ENCODE measurements around the gene CTU2. TPM values are rescaled to one million over a fixed set of nuclear protein-coding genes. Genes with fewer than 3 reads are reported as not detected.

The CTU2 gene
- total RNA-seq, 1 experiment from 2014 or later, result 52.4 TPM

DNA sequence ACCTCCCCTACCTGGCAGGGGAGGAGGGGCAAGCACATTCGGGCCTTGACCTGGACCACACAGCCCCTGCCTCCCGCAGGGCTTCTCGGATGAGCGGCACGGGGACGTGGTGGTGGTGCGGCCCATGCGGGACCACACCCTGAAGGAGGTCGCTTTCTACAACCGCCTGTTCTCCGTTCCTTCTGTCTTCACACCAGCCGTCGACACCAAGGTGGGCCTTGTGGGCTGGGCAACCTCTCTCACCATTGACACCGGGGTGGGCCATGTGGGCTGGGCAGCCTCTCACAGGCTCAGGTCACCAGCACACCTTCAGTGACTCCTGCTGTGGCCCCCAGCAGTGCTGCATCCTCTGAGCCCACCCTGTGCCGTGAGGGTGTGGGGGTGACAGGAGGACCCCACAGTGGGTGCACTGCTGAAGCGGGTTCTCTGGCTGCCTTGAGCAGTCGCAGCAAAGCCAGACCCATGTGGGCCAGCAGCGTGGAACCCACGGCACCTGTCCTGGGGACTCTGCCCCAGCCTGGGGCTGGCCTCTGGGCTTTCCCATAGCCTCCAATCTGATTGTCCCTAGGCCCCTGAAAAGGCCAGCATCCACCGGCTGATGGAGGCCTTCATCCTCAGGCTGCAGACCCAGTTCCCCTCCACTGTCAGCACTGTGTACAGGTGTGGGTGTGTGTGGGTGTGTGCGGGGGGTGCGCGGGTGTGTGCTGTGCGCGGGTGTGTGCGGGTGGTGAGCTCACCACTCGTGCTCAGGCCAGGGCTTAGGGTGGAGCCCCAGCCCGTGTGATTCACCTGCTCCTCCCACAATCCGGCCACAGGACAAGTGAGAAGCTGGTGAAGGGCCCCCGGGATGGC is 7.5 kb downstream of the CTU2 start (continued):
- TF ChIP-seq, protein P1, sequence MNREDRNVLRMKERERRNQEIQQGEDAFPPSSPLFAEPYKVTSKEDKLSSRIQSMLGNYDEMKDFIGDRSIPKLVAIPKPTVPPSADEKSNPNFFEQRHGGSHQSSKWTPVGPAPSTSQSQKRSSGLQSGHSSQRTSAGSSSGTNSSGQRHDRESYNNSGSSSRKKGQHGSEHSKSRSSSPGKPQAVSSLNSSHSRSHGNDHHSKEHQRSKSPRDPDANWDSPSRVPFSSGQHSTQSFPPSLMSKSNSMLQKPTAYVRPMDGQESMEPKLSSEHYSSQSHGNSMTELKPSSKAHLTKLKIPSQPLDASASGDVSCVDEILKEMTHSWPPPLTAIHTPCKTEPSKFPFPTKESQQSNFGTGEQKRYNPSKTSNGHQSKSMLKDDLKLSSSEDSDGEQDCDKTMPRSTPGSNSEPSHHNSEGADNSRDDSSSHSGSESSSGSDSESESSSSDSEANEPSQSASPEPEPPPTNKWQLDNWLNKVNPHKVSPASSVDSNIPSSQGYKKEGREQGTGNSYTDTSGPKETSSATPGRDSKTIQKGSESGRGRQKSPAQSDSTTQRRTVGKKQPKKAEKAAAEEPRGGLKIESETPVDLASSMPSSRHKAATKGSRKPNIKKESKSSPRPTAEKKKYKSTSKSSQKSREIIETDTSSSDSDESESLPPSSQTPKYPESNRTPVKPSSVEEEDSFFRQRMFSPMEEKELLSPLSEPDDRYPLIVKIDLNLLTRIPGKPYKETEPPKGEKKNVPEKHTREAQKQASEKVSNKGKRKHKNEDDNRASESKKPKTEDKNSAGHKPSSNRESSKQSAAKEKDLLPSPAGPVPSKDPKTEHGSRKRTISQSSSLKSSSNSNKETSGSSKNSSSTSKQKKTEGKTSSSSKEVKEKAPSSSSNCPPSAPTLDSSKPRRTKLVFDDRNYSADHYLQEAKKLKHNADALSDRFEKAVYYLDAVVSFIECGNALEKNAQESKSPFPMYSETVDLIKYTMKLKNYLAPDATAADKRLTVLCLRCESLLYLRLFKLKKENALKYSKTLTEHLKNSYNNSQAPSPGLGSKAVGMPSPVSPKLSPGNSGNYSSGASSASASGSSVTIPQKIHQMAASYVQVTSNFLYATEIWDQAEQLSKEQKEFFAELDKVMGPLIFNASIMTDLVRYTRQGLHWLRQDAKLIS (CRISPR knock-in tag; IDR thresholded peaks at IDR 0.05; ENCODE audit: borderline replicate concordance), result no peak
- TF ChIP-seq NFYB (CRISPR knock-in tag; conservative IDR thresholded peaks at IDR 0.05; ENCODE audit: low read depth) (no peak), TEAD1 (CRISPR knock-in tag; IDR thresholded peaks at IDR 0.05) (no peak)
- TF ChIP-seq, protein P2, sequence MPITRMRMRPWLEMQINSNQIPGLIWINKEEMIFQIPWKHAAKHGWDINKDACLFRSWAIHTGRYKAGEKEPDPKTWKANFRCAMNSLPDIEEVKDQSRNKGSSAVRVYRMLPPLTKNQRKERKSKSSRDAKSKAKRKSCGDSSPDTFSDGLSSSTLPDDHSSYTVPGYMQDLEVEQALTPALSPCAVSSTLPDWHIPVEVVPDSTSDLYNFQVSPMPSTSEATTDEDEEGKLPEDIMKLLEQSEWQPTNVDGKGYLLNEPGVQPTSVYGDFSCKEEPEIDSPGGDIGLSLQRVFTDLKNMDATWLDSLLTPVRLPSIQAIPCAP (CRISPR knock-in tag; IDR thresholded peaks at IDR 0.05), result no peak

DNA sequence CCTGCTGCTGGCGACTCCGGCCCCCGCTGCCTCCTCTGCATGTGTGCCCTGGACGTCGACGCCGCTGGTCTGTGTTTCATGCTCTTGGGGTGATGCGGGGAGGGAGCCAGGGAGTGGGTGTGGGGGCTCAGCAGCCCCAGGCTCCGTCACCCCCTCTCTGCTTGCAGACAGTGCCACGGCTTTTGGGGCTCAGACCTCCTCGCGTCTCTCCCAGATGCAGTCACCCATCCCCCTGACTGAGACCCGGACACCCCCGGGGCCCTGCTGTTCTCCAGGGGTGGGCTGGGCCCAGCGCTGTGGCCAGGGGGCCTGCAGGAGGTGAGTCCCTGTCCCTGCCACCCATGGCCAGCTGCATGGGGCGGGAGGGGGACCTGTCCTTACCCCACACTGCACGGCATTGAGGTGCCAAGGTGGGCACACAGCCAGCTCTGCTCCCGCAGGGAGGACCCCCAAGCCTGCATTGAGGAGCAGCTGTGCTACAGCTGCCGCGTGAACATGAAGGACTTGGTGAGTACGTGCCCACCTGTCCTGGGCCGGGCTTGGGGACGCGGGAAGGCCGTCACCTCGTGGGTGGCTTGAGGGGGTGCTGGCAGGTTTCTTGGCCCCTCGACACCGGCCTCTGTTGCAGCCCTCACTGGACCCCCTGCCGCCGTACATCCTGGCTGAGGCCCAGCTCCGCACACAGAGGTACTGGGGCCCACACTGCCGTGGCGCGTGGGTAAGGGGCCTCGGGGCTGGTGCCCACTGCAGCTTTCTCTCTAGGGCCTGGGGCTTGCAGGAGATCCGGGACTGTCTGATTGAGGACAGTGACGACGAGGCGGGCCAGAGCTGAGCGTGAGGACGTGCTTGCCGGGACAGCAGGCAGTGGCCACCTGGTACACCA is 8.4 kb downstream of the CTU2 start:
- no peaks in the 10 kb centered on the region for H3K4me1 Mint-ChIP-seq
- TF ChIP-seq NFYB (CRISPR knock-in tag; conservative IDR thresholded peaks at IDR 0.05; ENCODE audit: low read depth) (no peak), OVOL2 (CRISPR knock-in tag; IDR thresholded peaks at IDR 0.05; ENCODE audit: borderline replicate concordance) (no peak), ZNF416 (CRISPR knock-in tag; IDR thresholded peaks at IDR 0.05) (no peak), NFE2L1 (CRISPR knock-in tag; IDR thresholded peaks at IDR 0.05) (no peak), FOXJ3 (CRISPR knock-in tag; IDR thresholded peaks at IDR 0.05; ENCODE audit: borderline replicate concordance) (no peak), GABPB1 (CRISPR knock-in tag; IDR thresholded peaks at IDR 0.05) (no peak), IRF2 (CRISPR knock-in tag; IDR thresholded peaks at IDR 0.05; ENCODE audit: borderline replicate concordance, low read depth) (no peak), MXD4 (CRISPR knock-in tag; IDR thresholded peaks at IDR 0.05; ENCODE audit: borderline replicate concordance) (no peak)
- TF ChIP-seq, protein P3, sequence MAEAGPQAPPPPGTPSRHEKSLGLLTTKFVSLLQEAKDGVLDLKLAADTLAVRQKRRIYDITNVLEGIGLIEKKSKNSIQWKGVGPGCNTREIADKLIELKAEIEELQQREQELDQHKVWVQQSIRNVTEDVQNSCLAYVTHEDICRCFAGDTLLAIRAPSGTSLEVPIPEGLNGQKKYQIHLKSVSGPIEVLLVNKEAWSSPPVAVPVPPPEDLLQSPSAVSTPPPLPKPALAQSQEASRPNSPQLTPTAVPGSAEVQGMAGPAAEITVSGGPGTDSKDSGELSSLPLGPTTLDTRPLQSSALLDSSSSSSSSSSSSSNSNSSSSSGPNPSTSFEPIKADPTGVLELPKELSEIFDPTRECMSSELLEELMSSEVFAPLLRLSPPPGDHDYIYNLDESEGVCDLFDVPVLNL (CRISPR knock-in tag; IDR thresholded peaks at IDR 0.05; ENCODE audit: borderline replicate concordance, low read depth), result no peak
- TF ChIP-seq, protein P4, sequence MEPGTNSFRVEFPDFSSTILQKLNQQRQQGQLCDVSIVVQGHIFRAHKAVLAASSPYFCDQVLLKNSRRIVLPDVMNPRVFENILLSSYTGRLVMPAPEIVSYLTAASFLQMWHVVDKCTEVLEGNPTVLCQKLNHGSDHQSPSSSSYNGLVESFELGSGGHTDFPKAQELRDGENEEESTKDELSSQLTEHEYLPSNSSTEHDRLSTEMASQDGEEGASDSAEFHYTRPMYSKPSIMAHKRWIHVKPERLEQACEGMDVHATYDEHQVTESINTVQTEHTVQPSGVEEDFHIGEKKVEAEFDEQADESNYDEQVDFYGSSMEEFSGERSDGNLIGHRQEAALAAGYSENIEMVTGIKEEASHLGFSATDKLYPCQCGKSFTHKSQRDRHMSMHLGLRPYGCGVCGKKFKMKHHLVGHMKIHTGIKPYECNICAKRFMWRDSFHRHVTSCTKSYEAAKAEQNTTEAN (CRISPR knock-in tag; IDR thresholded peaks at IDR 0.05), result no peak
- TF ChIP-seq, protein P5, sequence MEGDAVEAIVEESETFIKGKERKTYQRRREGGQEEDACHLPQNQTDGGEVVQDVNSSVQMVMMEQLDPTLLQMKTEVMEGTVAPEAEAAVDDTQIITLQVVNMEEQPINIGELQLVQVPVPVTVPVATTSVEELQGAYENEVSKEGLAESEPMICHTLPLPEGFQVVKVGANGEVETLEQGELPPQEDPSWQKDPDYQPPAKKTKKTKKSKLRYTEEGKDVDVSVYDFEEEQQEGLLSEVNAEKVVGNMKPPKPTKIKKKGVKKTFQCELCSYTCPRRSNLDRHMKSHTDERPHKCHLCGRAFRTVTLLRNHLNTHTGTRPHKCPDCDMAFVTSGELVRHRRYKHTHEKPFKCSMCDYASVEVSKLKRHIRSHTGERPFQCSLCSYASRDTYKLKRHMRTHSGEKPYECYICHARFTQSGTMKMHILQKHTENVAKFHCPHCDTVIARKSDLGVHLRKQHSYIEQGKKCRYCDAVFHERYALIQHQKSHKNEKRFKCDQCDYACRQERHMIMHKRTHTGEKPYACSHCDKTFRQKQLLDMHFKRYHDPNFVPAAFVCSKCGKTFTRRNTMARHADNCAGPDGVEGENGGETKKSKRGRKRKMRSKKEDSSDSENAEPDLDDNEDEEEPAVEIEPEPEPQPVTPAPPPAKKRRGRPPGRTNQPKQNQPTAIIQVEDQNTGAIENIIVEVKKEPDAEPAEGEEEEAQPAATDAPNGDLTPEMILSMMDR (IDR thresholded peaks at IDR 0.05), result no peak
- DNase-seq (ENCODE audit: low spot score) (no peak), ATAC-seq (no peak)
- ChIA-PET CTCF (interaction anchor here (5.2 kb wide), 1 partner anchor 23 kb away, joined by 41 read pairs; no protein-coding TSS in a partner anchor), POLR2A (interaction anchor here (0.7 kb wide), 1 partner anchor 745 kb away, joined by 4 read pairs; no protein-coding TSS in a partner anchor)
- no peak overlapping the region for H3K27ac Mint-ChIP-seq
- peaks cover 8% of the 10 kb centered on the region for H3K36me3 Mint-ChIP-seq
- no peak overlapping the region for H3K4me3 Mint-ChIP-seq
- no peaks in the 10 kb centered on the region for H3K27me3 Mint-ChIP-seq (ENCODE audit: low read depth)
- H3K9me3 Mint-ChIP-seq, result no peaks in the 10 kb centered on the region
